B cell (primary cell): ENCODE results near the gene RBM42.

ENCODE experiments used
- EZH2 ChIP-seq: IDR thresholded peaks from 2 replicates; pipeline ENCODE4 v1.6.1; 2012; ENCODE audit warnings: borderline replicate concordance, low read depth, mild to moderate bottlenecking, moderate library complexity, low read length; ENCODE audit not compliant: insufficient read depth, poor library complexity, severe bottlenecking
- TF ChIP-seq, protein P1 (sequence below): fragments of 200-600 bp; IDR thresholded peaks from one replicate; pipeline ENCODE4 v1.8.0; 2022; ENCODE audit warnings: antibody characterized with exemption, mild to moderate bottlenecking

DNA sequence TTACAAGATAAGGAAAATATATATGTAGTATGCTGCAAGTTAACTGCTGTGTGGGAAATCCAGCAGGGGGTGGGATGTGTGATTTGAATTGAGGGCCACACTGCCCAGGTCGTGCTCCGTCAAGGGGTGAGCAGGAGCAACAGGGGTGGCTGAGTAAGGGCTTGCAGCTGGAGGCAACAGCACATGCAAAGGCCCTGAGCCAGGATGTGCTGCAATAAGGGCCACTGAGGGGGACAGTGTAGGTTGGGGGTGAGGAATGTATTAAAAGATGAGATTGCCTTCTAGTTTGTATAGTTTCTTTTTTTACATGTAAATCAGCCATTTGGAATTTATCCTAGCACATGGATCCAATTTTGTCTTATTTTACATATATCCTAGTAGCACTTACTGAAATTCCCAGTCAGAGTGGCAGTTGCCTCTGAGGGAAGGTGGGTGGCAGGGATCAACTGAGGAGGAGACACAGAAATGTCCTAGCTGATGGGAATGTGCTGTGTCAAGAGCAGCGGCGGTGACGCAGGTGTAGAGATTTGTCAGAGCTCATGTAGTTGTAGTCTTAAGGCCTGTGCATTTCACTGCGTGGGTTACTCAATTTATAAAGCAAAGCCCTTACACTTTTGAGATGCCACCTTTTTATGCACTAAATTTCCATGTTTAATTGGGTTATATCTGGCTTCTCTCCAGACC is 5.4 kb upstream of the RBM42 start:
- TF ChIP-seq, protein P1, sequence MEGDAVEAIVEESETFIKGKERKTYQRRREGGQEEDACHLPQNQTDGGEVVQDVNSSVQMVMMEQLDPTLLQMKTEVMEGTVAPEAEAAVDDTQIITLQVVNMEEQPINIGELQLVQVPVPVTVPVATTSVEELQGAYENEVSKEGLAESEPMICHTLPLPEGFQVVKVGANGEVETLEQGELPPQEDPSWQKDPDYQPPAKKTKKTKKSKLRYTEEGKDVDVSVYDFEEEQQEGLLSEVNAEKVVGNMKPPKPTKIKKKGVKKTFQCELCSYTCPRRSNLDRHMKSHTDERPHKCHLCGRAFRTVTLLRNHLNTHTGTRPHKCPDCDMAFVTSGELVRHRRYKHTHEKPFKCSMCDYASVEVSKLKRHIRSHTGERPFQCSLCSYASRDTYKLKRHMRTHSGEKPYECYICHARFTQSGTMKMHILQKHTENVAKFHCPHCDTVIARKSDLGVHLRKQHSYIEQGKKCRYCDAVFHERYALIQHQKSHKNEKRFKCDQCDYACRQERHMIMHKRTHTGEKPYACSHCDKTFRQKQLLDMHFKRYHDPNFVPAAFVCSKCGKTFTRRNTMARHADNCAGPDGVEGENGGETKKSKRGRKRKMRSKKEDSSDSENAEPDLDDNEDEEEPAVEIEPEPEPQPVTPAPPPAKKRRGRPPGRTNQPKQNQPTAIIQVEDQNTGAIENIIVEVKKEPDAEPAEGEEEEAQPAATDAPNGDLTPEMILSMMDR = no peak
- TF ChIP-seq EZH2 = no peak
